ENCODE results near the gene AGPS. TPM values are rescaled to one million over a fixed set of nuclear protein-coding genes. Genes with fewer than 3 reads are reported as not detected.

AGPS gene
- polyA plus RNA-seq, 3 donors from 2014 or later, result 16.1 to 27.2 (median 18.0) TPM

Other genes starting within 250 kb of the AGPS start
- gene HNRNPA3, start 180.0 kb upstream of the AGPS start, polyA plus RNA-seq, result 10 to 100 TPM; 47.7 to 85.5 (median 49.7) TPM
- gene NFE2L2, start 128.0 kb upstream of the AGPS start, polyA plus RNA-seq, result 10 to 100 TPM; 36.9 to 50.2 (median 41.2) TPM

Measured in immature natural killer cell (primary cell).